ENCODE results near the gene MYLK.
"Not testable (repeated sequence)": the region's sequence is repeated elsewhere in the genome, so short reads cannot be mapped to it uniquely, and the experiment has no call there.

MYLK gene

GRCh38 chr3:123750209-123750608 lies 133.9 kb downstream of the MYLK start:
- DNase-seq (ENCODE audit: low read depth), result no peak

DNA sequence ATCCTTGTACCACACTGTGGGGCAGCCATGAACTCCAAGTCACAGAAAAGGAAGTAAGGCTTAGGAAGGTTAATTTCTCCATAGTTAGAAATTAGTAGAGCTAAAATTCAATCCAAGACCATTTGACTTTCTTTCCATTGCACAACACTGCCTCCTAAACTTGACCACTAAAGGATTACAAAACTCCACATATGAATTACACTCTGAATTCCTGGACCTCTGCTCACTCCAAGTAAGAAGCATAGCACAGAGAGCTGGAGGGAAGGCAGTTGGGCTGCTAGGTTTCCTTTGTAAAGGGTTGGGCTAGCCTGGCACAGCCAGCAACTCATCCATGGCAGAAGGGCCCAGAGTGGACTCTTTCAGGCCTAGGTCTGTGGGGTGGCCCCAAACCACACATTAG lies 134.4 kb downstream of the MYLK start:
- DNase-seq (ENCODE audit: low read depth), result no peak

DNA sequence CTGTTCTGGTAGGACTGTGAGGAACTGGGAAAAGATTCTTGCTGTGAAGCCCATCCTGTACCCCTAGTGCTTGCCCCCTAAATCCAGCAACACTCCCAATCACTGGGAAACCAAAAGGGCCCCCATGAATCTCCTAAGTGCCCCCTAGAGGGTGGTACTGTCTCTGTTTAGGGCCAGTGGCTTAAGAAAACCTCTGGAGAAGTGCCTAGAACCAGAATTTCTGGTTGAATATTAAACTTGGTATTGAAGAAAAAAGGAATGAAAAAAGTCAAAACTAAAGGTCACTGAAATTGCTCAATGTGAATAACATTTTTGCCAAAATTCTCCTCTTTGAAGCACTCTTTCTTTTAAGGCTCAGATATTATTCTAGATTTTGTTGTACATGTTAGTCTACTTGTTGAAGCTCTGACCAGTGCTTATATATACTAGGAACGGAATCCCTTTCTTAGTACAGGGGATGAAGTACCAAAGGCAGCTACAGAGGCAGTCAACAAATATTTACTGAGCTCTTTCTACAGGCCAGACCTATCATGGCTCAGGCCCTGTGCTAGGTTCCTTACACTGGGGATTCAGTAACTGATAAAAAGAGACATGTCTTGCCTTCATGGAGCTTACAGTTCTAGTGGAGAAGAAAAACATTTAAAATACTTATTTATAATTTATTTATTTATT lies 138.8 kb downstream of the MYLK start:
- DNase-seq (ENCODE audit: low read depth), result no peak

DNA sequence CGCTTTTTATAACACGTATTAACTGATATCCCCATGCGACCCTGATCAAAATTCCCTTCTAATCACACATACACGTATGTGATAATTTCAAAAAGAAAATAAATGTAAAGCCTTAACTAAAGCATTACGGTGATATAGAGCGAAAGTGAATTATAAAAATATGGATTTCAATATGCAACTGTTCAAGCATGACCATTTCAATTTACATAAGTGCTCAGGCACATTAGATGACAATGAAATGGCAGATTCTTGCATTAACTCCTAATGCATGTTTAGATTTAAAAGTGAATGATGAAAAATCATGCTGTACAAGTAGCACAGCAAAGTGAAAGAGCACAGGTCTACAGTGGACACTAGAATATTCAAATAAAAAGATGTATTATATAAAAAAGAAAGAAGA lies 140.1 kb downstream of the MYLK start:
- DNase-seq (ENCODE audit: low read depth), result no peak

GRCh38 chr3:123743121-123743520 lies 141.0 kb downstream of the MYLK start:
- no peak for DNase-seq (ENCODE audit: low read depth)

DNA sequence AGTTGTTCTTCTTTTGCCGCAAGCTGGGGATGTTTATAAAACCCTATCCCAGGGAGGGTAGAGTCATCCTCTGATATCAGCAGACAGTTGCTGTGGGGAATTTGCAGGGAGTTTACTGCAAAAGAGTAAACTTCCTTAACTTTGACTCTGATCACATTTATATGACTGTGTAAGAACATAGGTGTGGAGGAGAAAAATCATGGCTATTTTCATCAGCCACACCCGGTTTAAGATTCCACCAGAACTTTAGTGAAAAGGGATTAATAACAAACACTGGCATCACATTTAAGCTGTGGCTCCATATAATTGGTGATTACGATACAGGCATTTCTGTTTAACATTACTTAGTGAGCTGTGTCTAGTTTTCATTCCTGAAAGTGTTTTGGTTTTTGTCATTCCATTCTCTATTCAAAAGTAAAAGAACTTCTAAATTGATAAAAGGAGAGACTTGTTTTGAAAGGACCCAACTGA lies 143.1 kb downstream of the MYLK start:
- DNase-seq (ENCODE audit: low read depth), result no peak

DNA sequence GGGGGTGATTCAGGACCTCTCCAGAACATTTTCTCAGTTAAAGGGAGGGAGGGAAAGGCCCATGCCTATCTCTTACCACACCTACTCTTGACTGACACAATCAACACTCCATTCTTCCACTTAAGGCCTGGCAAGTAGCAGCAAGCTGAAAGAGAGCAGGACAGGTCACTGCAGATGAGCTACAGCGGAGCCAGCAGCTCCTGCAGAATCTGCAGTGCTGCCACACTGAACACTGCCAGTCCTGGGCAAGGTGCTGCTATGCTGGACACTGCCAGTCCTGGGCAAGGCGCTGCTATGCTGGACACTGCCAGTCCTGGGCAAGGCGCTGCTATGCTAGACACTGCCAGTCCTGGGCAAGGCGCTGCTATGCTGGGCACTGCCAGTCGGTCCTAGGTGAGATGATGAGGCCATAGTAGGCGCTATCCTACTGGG lies 143.7 kb downstream of the MYLK start:
- DNase-seq (ENCODE audit: low read depth), result no peak

GRCh38 chr3:123739754-123740153 lies 144.4 kb downstream of the MYLK start:
- DNase-seq (ENCODE audit: low read depth), result no peak

- no peak for DNase-seq (ENCODE audit: low read depth)
These were observed 145.0 kb downstream of the MYLK start for GRCh38 chr3:123739106-123739505.

GRCh38 chr3:123738522-123738921 lies 145.6 kb downstream of the MYLK start:
- DNase-seq (ENCODE audit: low read depth), result not testable (repeated sequence)

DNA sequence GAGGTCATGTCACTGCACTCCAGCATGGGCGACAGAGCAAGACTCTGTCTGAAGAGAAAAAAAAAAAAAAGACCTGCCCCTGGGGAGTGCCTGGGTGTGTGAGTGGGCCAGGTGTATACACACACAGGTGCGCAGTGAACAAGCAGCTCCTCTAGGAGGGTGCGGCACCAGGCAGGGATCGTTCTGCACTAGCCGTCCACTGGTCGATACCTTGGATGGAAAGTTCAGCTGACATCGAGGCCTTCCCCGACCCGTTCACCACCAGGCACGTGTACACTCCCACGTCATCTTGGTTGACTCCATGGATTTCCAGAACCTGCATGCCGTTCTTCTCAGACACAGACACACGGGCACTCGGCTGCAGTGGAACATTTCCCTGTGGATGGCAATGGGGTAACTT lies 147.0 kb downstream of the MYLK start:
- DNase-seq (ENCODE audit: low read depth), result no peak

DNA sequence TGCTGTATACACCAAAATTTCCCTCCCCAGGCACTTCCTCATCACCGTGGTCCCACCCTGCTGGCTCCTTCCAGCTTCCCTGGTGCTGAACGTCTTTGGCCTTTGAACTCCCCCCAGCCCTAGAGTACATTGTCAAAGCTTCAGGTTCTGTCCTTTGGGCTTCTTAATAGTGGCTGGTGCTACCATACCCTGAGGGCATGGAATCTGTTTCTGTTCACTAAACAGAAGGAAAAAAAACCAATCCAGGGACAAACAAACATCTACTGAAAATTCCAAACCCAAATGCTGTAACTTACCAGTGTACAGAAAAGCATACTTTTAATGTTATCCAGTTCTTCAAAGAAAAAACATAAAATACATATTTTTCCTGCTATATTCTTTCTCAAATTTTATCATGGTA lies 148.7 kb downstream of the MYLK start:
- no peak for DNase-seq (ENCODE audit: low read depth)

GRCh38 chr3:123734527-123734902 lies 149.6 kb downstream of the MYLK start:
- no peak for DNase-seq (ENCODE audit: low read depth)

DNA sequence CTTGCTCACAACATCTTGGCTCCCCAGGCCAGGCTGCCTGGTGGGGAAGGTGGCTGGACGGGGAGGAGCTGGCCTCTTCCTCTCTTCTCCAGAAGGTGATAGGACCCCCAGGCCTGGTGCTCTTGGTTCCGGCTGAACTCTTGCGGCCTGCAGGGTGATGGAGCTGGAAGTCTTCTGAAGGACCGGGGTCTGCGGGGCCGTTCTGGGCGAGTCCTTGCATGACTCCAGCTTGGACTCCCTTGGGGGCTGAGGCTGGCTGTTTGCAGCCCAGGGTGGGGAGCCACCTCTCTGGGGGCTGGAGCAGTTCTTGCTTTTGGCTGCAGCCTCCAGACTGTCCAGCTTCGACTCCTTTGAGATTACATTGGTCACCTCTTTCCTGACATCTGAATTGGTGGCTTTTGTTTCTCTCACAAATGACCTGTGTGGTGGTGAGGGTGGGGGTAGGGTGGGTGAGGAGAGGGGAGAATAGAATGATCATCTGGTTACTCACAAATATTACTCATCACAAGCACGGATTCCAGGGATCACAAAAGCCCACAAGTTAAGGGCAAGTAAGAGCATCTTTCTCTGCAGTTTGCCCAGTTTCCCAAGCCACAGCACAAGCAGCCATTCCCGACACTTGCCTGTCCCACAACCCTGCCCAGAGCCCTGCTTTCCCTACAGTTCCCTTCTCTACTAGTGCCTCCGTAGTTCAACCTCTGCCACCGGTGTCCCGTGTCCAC lies 150.2 kb downstream of the MYLK start:
- DNase-seq (ENCODE audit: low read depth), result no peak

- no peak for DNase-seq (ENCODE audit: low read depth)
These were observed 150.8 kb downstream of the MYLK start for GRCh38 chr3:123733341-123733740.

DNA sequence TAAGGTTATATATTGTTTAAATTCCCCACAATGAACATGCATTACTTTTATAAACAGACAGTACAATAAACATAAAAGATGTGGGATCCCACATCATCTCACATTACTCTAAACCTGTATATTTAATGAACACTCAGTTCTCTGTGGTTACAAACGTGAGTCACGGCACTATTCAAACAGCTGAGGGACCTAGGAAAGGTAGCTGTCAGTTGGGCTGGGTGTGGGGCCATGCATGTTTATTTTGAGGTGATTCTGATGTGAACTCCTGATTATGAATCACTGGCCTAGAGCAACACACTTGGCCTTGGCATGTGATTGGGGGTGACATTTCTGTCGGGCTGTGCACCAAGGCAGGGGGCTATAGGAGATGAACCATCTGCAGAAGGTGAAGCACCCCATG lies 151.7 kb downstream of the MYLK start:
- DNase-seq (ENCODE audit: low read depth), result no peak

DNA sequence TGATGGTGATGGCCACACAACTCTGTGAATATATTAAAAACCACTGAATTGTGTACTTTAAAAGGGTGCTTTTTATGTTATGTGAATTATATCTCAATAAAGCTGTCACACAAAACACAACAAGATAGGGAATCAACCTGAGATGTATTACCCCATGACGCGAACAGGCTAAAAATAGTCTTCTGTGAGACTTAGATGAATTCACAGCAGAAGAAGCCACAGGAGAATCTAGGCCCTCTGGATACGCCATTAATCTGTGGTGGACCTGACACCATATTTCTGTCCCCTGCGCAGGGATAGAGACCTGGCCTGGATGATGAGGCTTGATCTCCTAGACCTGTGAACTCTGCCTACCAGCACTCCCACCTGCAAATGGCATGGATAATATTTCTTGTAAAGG lies 153.3 kb downstream of the MYLK start:
- DNase-seq (ENCODE audit: low read depth), result no peak

GRCh38 chr3:123728991-123729390 lies 155.1 kb downstream of the MYLK start:
- no peak for DNase-seq (ENCODE audit: low read depth)

DNA sequence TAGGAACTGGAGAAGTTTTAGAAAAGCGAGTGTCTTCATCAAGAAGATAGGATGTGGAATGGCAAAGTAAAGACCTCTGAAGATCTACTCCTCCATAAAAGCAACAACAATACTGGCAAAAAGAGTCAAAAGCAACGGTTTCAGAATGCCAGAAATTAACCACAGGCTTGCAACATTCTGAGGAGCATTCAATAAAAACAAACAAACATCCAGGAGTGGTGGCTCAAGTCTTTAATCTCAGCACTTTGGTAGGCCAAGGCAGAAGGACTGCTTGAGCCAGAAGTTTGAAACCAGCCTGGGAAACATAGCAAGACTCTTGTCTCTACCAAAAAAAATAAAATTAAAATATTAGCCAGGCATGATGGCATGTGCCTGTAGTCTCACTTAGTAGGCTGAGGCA lies 156.1 kb downstream of the MYLK start:
- no peak for DNase-seq (ENCODE audit: low read depth)

DNA sequence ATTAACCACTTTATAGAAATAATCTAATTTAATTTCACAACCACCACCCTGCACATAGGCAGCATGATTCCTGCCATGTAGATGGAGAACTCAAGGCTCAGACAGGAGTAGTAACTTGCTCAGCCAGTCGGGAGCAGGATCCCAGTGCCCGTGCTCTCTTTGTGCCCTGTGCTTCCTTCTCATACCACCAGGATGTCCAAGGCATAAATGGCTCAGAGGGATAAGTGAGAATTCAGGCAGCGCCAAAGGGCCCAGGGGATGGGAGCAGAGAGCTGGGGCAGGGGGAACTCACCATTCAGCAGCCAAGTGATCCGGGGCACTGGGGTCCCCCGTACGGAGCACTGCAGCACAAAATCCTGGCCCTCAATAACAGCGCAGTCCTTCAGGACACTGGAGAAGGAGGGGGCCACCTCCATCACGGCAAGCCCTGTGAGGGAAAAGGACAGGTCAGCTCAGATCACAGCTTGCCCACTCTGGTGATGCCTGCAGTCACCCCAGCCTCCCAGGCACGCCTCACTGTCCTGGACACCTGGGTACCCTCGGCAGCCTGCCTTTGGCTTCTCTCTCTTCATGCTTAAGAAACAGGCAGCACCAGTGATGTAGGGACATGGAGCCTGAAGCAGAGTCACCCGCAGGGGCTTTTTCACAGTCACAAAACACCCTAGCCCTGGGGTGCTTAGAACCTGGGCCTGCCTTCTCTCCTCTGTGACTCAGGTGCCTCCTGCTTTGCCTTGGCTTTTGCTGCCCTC lies 158.3 kb downstream of the MYLK start:
- DNase-seq (ENCODE audit: low read depth), result no peak

GRCh38 chr3:123724306-123724705 lies 159.8 kb downstream of the MYLK start:
- DNase-seq (ENCODE audit: low read depth), result no peak

GRCh38 chr3:123723522-123724168 lies 160.5 kb downstream of the MYLK start:
- DNase-seq (ENCODE audit: low read depth), result no peak

- DNase-seq (ENCODE audit: low read depth), result no peak
These were observed 161.1 kb downstream of the MYLK start for GRCh38 chr3:123723070-123723469.

All from stimulated activated CD8-positive, alpha-beta memory T cell treated with anti-CD3 and anti-CD28 coated beads, Interleukin-7, amount 100 ng/mL, for 24 hours (primary cell).